ENCODE results near the gene NOS2. TPM values are rescaled to one million over a fixed set of nuclear protein-coding genes. Genes with fewer than 3 reads are reported as not detected.

The NOS2 gene
- total RNA-seq, 1 donor from 2014 or later: 26.6 TPM

GRCh38 chr17:27780828-27781404, 19.4 kb downstream of the NOS2 start:
- no peaks in the 10 kb centered on the region for H3K79me2 ChIP-seq (ENCODE audit: low read depth)
- DNase-seq (ENCODE audit: low spot score): no peak
- H4K20me1 ChIP-seq (ENCODE audit: low read depth): no peaks in the 10 kb centered on the region
- Mint-ChIP-seq H3K4me3 (no peak overlapping the region), H3K36me3 (peaks cover 2% of the 10 kb centered on the region), H3K27me3 (ENCODE audit: insufficient read depth, low read depth) (peaks cover under 1% of the 10 kb centered on the region), H3K4me1 (peaks cover 9% of the 10 kb centered on the region), H3K27ac (no peak overlapping the region), H3K9me3 (no peaks in the 10 kb centered on the region)
- no peaks in the 10 kb centered on the region for H3K27me3 ChIP-seq
- no peak for TF ChIP-seq EZH2 (IDR thresholded peaks at IDR 0.05)
- H3K27ac ChIP-seq: no peak overlapping the region
- no peaks in the 10 kb centered on the region for H3K36me3 ChIP-seq
- no peak overlapping the region for H3K4me3 ChIP-seq
- H3F3A ChIP-seq (ENCODE audit: low read depth): no peaks in the 10 kb centered on the region
- no peak overlapping the region for H2AFZ ChIP-seq (replicated peaks)
- H3K9ac ChIP-seq: no peak overlapping the region
- no peaks in the 10 kb centered on the region for H3K9me3 ChIP-seq (ENCODE audit: low read depth)
- no peak overlapping the region for H3K4me2 ChIP-seq
- no peaks in the 10 kb centered on the region for H3K4me1 ChIP-seq

GRCh38 chr17:27780092-27780827, 20.1 kb downstream of the NOS2 start:
- H3K36me3 Mint-ChIP-seq: peaks cover 2% of the 10 kb centered on the region
- H3K4me3 Mint-ChIP-seq: no peak overlapping the region
- no peaks in the 10 kb centered on the region for H3K27me3 ChIP-seq
- no peak overlapping the region for H3K9ac ChIP-seq
- H3K4me3 ChIP-seq: no peak overlapping the region
- H3K27ac Mint-ChIP-seq: no peak overlapping the region
- no peak overlapping the region for H3K4me2 ChIP-seq
- no peak overlapping the region for H2AFZ ChIP-seq (replicated peaks)
- no peak for DNase-seq (ENCODE audit: low spot score)
- H3K9me3 ChIP-seq (ENCODE audit: low read depth): no peaks in the 10 kb centered on the region
- no peaks in the 10 kb centered on the region for H3K79me2 ChIP-seq (ENCODE audit: low read depth)
- TF ChIP-seq EZH2phosphoT487 (IDR thresholded peaks at IDR 0.05) (no peak), CTCF (IDR thresholded peaks at IDR 0.05) (no peak), EZH2 (IDR thresholded peaks at IDR 0.05) (no peak)
- H3K36me3 ChIP-seq: no peaks in the 10 kb centered on the region
- peaks cover 2% of the 10 kb centered on the region for H3K27me3 Mint-ChIP-seq (ENCODE audit: insufficient read depth, low read depth)
- H3K9me3 Mint-ChIP-seq: no peaks in the 10 kb centered on the region
- no peaks in the 10 kb centered on the region for H3K4me1 ChIP-seq
- H4K20me1 ChIP-seq (ENCODE audit: low read depth): no peaks in the 10 kb centered on the region
- peaks cover 9% of the 10 kb centered on the region for H3K4me1 Mint-ChIP-seq
- H3K27ac ChIP-seq: no peak overlapping the region
- H3F3A ChIP-seq (ENCODE audit: low read depth): no peaks in the 10 kb centered on the region

GRCh38 chr17:27778183-27778582, 22.1 kb downstream of the NOS2 start:
- TF ChIP-seq EZH2phosphoT487 (IDR thresholded peaks at IDR 0.05): no peak
- TF ChIP-seq EZH2 (IDR thresholded peaks at IDR 0.05): no peak
- no peak for TF ChIP-seq CTCF (IDR thresholded peaks at IDR 0.05)
- peak overlapping the region; percentile 3 for H3K27ac Mint-ChIP-seq
- no peaks in the 10 kb centered on the region for H3K9me3 Mint-ChIP-seq
- peaks cover 2% of the 10 kb centered on the region for H3K36me3 Mint-ChIP-seq
- Histone ChIP-seq H3K9me3 (ENCODE audit: low read depth) (no peaks in the 10 kb centered on the region), H4K20me1 (ENCODE audit: low read depth) (no peaks in the 10 kb centered on the region), H3K4me1 (no peaks in the 10 kb centered on the region), H3K4me2 (no peak overlapping the region), H3K4me3 (no peak overlapping the region), H3K27ac (no peak overlapping the region), H3K27me3 (no peaks in the 10 kb centered on the region), H3K9ac (no peak overlapping the region), H3F3A (ENCODE audit: low read depth) (no peaks in the 10 kb centered on the region), H3K79me2 (ENCODE audit: low read depth) (no peaks in the 10 kb centered on the region), H2AFZ (replicated peaks) (no peak overlapping the region), H3K36me3 (no peaks in the 10 kb centered on the region)
- H3K4me1 Mint-ChIP-seq: peaks cover 6% of the 10 kb centered on the region
- peaks cover 4% of the 10 kb centered on the region for H3K27me3 Mint-ChIP-seq (ENCODE audit: insufficient read depth, low read depth)
- H3K4me3 Mint-ChIP-seq: no peak overlapping the region
- no peak for DNase-seq (ENCODE audit: low spot score)

All from neural progenitor cell (in vitro differentiated cells).